ENCODE measurements around the gene MLLT1. TPM values are rescaled to one million over a fixed set of nuclear protein-coding genes. Genes with fewer than 3 reads are reported as not detected.
"Not testable (repeated sequence)": the region's sequence is repeated elsewhere in the genome, so short reads cannot be mapped to it uniquely, and the experiment has no call there.

The MLLT1 gene
- total and polyA plus RNA-seq, 9 donors, result 11.1 to 116 (median 78.4) TPM

DNA sequence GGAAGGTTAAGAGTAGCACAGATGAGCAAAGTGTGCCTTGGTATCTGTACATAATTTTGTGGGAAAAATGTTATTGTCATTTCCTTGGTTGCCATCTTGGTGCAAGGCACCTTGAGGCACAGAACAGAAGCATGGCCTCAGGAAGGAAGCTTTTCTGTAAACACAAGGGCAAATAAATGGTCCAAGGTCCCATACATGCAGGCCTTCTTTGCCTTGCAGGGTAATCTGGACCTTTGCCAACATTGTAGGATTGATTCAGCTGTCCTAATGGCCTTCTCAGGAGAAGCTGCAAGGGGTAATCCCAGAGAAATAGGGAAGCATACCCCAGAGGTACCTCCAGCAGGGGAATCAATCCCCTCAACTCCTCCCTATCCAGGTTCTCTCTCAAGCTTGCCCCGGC is 9.0 kb upstream of the MLLT1 start:
- no peak for DNase-seq
- intact Hi-C loops (cut with DNase I), result no loop called here
- WGBS, 3 donors, result 95 to 100% (median 100%) methylated on average over 1 of the region's 1 CpG
- H3K4me1 ChIP-seq (ENCODE audit: insufficient read depth), result no peaks in the 10 kb centered on the region
- TF ChIP-seq, protein P1, sequence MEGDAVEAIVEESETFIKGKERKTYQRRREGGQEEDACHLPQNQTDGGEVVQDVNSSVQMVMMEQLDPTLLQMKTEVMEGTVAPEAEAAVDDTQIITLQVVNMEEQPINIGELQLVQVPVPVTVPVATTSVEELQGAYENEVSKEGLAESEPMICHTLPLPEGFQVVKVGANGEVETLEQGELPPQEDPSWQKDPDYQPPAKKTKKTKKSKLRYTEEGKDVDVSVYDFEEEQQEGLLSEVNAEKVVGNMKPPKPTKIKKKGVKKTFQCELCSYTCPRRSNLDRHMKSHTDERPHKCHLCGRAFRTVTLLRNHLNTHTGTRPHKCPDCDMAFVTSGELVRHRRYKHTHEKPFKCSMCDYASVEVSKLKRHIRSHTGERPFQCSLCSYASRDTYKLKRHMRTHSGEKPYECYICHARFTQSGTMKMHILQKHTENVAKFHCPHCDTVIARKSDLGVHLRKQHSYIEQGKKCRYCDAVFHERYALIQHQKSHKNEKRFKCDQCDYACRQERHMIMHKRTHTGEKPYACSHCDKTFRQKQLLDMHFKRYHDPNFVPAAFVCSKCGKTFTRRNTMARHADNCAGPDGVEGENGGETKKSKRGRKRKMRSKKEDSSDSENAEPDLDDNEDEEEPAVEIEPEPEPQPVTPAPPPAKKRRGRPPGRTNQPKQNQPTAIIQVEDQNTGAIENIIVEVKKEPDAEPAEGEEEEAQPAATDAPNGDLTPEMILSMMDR (IDR thresholded peaks at IDR 0.05), result no peak
- no peak for TF ChIP-seq EP300 (IDR thresholded peaks at IDR 0.05)
- TF ChIP-seq POLR2A (IDR thresholded peaks at IDR 0.05), result no peak
- no peak overlapping the region for H3K4me3 ChIP-seq
- no peaks in the 10 kb centered on the region for H3K27me3 ChIP-seq
- H3K27ac ChIP-seq, result no peak overlapping the region
- H3K36me3 ChIP-seq, result no peaks in the 10 kb centered on the region
- peaks cover 18 to 23% of the 10 kb centered on the region in 2 donors for H3K9me3 ChIP-seq

GRCh38 chr19:6287269-6287885 is 7.6 kb upstream of the MLLT1 start:
- H3K36me3 ChIP-seq, result no peaks in the 10 kb centered on the region
- H3K4me1 ChIP-seq (ENCODE audit: insufficient read depth), result no peaks in the 10 kb centered on the region
- intact Hi-C loops (cut with DNase I), result no loop called here
- TF ChIP-seq EP300 (IDR thresholded peaks at IDR 0.05), result no peak
- TF ChIP-seq POLR2A (IDR thresholded peaks at IDR 0.05), result no peak
- TF ChIP-seq, protein P1 (IDR thresholded peaks at IDR 0.05), result no peak
- H3K9me3 ChIP-seq, result peaks cover 18 to 20% of the 10 kb centered on the region in 2 donors
- no peak overlapping the region for H3K27ac ChIP-seq
- no peaks in the 10 kb centered on the region for H3K27me3 ChIP-seq
- H3K4me3 ChIP-seq, result no peak overlapping the region
- no peak for DNase-seq
- 74 to 89% (median 86%) methylated on average over 4 to 6 of the region's 6 CpGs for WGBS, 3 donors

DNA sequence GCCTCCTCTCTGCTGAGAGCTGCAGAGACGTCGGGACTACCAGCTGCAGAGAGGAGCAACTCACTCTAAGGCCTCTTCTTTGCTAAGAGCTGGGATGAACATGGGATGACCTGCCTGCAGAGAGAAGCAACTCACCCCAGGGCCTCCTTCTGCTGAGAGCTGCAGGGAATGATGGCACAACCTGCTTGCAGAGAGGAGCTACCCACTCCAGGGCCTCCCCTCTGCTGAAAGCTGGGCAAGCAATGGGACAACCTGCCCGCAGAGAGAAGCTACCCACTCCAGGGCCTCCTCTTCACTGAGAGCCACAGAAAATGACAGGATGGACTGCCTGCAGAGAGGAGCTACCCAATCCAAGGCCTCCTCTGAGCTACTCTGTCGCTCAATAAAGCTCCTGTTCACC is 6.9 kb upstream of the MLLT1 start:
- no peak for DNase-seq
- 77 to 90% (median 80%) methylated on average over 4 of the region's 4 CpGs for WGBS, 3 donors
- H3K9me3 ChIP-seq, result peaks cover 16 to 18% of the 10 kb centered on the region in 2 donors
- intact Hi-C loops (cut with DNase I), result no loop called here
- TF ChIP-seq EP300 (IDR thresholded peaks at IDR 0.05) (no peak), POLR2A (IDR thresholded peaks at IDR 0.05) (no peak)
- TF ChIP-seq, protein P1 (IDR thresholded peaks at IDR 0.05), result no peak
- no peaks in the 10 kb centered on the region for H3K36me3 ChIP-seq
- H3K4me1 ChIP-seq (ENCODE audit: insufficient read depth), result no peaks in the 10 kb centered on the region
- H3K4me3 ChIP-seq, result no peak overlapping the region
- H3K27me3 ChIP-seq, result no peaks in the 10 kb centered on the region
- no peak overlapping the region for H3K27ac ChIP-seq

- H3K9me3 ChIP-seq, result peaks cover 9 to 12% of the 10 kb centered on the region in 2 donors
- DNase-seq; H3K4me3 ChIP-seq; intact Hi-C loops (cut with DNase I); H3K27me3 ChIP-seq; H3K36me3 ChIP-seq; H3K27ac ChIP-seq: not testable (repeated sequence)
- peaks cover 13% of the 10 kb centered on the region for H3K4me1 ChIP-seq (ENCODE audit: insufficient read depth)
- 75 to 83% (median 78%) methylated on average over 6 of the region's 6 CpGs for WGBS, 3 donors
Measured at GRCh38 chr19:6282393-6282792, 2.6 kb upstream of the MLLT1 start.

DNA sequence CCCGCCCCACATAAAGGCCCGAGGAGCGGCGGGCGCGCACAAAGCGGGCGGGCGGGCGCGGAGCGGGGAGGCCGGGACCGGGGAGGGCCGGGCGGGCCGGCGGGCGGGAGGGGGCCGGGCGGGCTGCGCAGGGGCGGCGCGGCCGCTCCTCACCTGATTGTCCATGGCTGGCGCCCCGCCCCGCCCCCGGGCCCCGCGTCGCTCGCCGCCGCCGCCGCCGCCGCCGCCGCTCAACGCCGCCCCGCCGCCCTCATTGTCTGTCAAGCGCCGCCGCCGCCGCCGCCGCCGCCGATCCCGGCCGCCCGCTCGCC is 200 bp downstream of the MLLT1 start:
- Histone ChIP-seq H3K9me3 (no peaks in the 10 kb centered on the region), H3K4me1 (ENCODE audit: insufficient read depth) (peaks cover 27% of the 10 kb centered on the region), H3K27ac (peak overlapping the region; percentile 79 to 91), H3K4me3 (peak overlapping the region; percentile 66), H3K27me3 (no peaks in the 10 kb centered on the region), H3K36me3 (no peaks in the 10 kb centered on the region)
- DNase-seq, result no peak
- intact Hi-C loops (cut with DNase I), result loop anchor here in 2 of 4 donors (10.0 kb wide), 2 partner anchors 95 to 225 kb away; partner anchors contain the start of genes ALKBH7 (in 1 of the 2) and PSPN (in 1 of the 2)
- TF ChIP-seq, protein P1 (IDR thresholded peaks at IDR 0.05), result no peak
- TF ChIP-seq EP300 (IDR thresholded peaks at IDR 0.05), result no peak
- no peak for TF ChIP-seq POLR2A (IDR thresholded peaks at IDR 0.05)
- WGBS, 3 donors, result 0 to 1% (median 0%) methylated on average over 10 to 57 of the region's 59 CpGs

All from ovary (tissue), 9 donors.